HepG2 (cell line): ENCODE results near the gene GREM2.

Experiments used
- CREB1 ChIP-seq, 2 experiments: fragments of 450-650 bp in 1 of 2; IDR thresholded peaks; 2 replicates each; pipeline ENCODE4 v1.6.1; 2016 to 2017; ENCODE audit warnings: control low read depth in 1 of 2, mild to moderate bottlenecking in 1 of 2, missing compliant biosample characterization in 1 of 2, missing genetic modification characterization in 1 of 2
- ERF ChIP-seq: IDR thresholded peaks from 2 replicates; pipeline ENCODE4 v1.6.1; 2018; ENCODE audit warnings: missing biosample characterization, missing genetic modification reagents
- JUNB ChIP-seq: sonication (generic); formaldehyde crosslinking; IDR thresholded peaks from 2 replicates; pipeline ENCODE4 v1.8.0; 2022; ENCODE audit warnings: missing genetic modification reagents, mild to moderate bottlenecking, borderline replicate concordance
- KLF15 ChIP-seq: sonication (generic); formaldehyde crosslinking; IDR thresholded peaks from 2 replicates; pipeline ENCODE4 v1.8.1; 2023; ENCODE audit warnings: borderline replicate concordance, mild to moderate bottlenecking, inconsistent platforms, missing genetic modification reagents, mixed read lengths
- PRPF4 ChIP-seq: fragments of 200-400 bp; formaldehyde crosslinking; IDR thresholded peaks from 2 replicates; pipeline ENCODE4 v1.6.1; 2016; ENCODE audit warnings: low read length, low read depth; ENCODE audit not compliant: poor library complexity, severe bottlenecking
- SMC3 ChIP-seq: IDR thresholded peaks from 2 replicates; pipeline ENCODE4 v1.6.1; 2011; ENCODE audit warnings: low read length, improper control_type of control experiment
- TARDBP ChIP-seq: sonication (generic); formaldehyde crosslinking; IDR thresholded peaks from 2 replicates; pipeline ENCODE4 v1.8.0; 2022; ENCODE audit warnings: mild to moderate bottlenecking, missing genetic modification reagents
- YY1 ChIP-seq: IDR thresholded peaks from 2 replicates; pipeline ENCODE4 v1.6.1; 2011; ENCODE audit warnings: low read length, low read depth, moderate library complexity, mild to moderate bottlenecking; ENCODE audit not compliant: insufficient read depth, insufficient replicate concordance
- ZNF274 ChIP-seq: sonication (generic); formaldehyde crosslinking; IDR thresholded peaks from 2 replicates; pipeline ENCODE4 v1.5.1; 2020; ENCODE audit warnings: mild to moderate bottlenecking, missing genetic modification reagents
- TF ChIP-seq, protein P1 (sequence below): IDR thresholded peaks from 2 replicates; pipeline ENCODE4 v1.6.1; 2012; ENCODE audit warnings: low read length, improper control_type of control experiment
- TF ChIP-seq, protein P2 (sequence below): sonication (generic); formaldehyde crosslinking; IDR thresholded peaks from 2 replicates; pipeline ENCODE4 v1.4.0; 2020; ENCODE audit warnings: missing genetic modification reagents, mild to moderate bottlenecking, borderline replicate concordance
- TF ChIP-seq, protein P3 (sequence below): sonication (generic); formaldehyde crosslinking; IDR thresholded peaks from 2 replicates; pipeline ENCODE4 v1.5.0; 2020; ENCODE audit warnings: mild to moderate bottlenecking, missing genetic modification reagents, moderate library complexity
- TF ChIP-seq, protein P4 (sequence below): sonication (generic); formaldehyde crosslinking; IDR thresholded peaks from 2 replicates; pipeline ENCODE4; 2020; ENCODE audit warnings: missing genetic modification reagents, mild to moderate bottlenecking, borderline replicate concordance

DNA sequence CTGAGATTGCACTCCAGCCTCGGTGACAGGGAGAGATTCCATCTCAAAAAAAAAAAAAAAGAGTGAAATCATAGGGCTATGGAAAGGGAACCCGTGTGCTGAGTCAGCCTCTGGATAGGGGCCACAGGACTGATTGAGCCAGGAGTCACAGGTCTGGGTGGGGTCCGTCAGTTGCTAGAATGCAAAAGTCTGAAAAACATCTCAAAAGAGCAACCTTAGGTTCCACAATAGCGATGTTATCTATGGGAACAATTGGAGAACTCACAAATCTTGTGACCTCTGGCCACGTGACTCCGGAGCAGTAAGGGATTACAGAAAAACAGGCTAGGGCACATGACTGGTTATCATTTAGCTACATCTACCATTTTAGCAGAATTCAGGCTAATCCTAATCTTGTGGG, 32.8 kb upstream of the GREM2 start:
- TF ChIP-seq ZNF274 (CRISPR knock-in tag) (no peak), TARDBP (CRISPR knock-in tag) (no peak), YY1 (no peak), KLF15 (CRISPR knock-in tag) (no peak), SMC3 (no peak), CREB1 (IDR thresholded peaks at IDR 0.05) (no peak), CREB1 (CRISPR knock-in tag; IDR thresholded peaks at IDR 0.05) (no peak), JUNB (CRISPR knock-in tag) (no peak), PRPF4 (no peak), ERF (CRISPR knock-in tag) (no peak)
- TF ChIP-seq, protein P1, sequence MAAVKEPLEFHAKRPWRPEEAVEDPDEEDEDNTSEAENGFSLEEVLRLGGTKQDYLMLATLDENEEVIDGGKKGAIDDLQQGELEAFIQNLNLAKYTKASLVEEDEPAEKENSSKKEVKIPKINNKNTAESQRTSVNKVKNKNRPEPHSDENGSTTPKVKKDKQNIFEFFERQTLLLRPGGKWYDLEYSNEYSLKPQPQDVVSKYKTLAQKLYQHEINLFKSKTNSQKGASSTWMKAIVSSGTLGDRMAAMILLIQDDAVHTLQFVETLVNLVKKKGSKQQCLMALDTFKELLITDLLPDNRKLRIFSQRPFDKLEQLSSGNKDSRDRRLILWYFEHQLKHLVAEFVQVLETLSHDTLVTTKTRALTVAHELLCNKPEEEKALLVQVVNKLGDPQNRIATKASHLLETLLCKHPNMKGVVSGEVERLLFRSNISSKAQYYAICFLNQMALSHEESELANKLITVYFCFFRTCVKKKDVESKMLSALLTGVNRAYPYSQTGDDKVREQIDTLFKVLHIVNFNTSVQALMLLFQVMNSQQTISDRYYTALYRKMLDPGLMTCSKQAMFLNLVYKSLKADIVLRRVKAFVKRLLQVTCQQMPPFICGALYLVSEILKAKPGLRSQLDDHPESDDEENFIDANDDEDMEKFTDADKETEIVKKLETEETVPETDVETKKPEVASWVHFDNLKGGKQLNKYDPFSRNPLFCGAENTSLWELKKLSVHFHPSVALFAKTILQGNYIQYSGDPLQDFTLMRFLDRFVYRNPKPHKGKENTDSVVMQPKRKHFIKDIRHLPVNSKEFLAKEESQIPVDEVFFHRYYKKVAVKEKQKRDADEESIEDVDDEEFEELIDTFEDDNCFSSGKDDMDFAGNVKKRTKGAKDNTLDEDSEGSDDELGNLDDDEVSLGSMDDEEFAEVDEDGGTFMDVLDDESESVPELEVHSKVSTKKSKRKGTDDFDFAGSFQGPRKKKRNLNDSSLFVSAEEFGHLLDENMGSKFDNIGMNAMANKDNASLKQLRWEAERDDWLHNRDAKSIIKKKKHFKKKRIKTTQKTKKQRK: no peak
- TF ChIP-seq, protein P2, sequence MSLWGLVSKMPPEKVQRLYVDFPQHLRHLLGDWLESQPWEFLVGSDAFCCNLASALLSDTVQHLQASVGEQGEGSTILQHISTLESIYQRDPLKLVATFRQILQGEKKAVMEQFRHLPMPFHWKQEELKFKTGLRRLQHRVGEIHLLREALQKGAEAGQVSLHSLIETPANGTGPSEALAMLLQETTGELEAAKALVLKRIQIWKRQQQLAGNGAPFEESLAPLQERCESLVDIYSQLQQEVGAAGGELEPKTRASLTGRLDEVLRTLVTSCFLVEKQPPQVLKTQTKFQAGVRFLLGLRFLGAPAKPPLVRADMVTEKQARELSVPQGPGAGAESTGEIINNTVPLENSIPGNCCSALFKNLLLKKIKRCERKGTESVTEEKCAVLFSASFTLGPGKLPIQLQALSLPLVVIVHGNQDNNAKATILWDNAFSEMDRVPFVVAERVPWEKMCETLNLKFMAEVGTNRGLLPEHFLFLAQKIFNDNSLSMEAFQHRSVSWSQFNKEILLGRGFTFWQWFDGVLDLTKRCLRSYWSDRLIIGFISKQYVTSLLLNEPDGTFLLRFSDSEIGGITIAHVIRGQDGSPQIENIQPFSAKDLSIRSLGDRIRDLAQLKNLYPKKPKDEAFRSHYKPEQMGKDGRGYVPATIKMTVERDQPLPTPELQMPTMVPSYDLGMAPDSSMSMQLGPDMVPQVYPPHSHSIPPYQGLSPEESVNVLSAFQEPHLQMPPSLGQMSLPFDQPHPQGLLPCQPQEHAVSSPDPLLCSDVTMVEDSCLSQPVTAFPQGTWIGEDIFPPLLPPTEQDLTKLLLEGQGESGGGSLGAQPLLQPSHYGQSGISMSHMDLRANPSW (CRISPR knock-in tag): no peak
- TF ChIP-seq, protein P3, sequence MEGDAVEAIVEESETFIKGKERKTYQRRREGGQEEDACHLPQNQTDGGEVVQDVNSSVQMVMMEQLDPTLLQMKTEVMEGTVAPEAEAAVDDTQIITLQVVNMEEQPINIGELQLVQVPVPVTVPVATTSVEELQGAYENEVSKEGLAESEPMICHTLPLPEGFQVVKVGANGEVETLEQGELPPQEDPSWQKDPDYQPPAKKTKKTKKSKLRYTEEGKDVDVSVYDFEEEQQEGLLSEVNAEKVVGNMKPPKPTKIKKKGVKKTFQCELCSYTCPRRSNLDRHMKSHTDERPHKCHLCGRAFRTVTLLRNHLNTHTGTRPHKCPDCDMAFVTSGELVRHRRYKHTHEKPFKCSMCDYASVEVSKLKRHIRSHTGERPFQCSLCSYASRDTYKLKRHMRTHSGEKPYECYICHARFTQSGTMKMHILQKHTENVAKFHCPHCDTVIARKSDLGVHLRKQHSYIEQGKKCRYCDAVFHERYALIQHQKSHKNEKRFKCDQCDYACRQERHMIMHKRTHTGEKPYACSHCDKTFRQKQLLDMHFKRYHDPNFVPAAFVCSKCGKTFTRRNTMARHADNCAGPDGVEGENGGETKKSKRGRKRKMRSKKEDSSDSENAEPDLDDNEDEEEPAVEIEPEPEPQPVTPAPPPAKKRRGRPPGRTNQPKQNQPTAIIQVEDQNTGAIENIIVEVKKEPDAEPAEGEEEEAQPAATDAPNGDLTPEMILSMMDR: no peak
- TF ChIP-seq, protein P4, sequence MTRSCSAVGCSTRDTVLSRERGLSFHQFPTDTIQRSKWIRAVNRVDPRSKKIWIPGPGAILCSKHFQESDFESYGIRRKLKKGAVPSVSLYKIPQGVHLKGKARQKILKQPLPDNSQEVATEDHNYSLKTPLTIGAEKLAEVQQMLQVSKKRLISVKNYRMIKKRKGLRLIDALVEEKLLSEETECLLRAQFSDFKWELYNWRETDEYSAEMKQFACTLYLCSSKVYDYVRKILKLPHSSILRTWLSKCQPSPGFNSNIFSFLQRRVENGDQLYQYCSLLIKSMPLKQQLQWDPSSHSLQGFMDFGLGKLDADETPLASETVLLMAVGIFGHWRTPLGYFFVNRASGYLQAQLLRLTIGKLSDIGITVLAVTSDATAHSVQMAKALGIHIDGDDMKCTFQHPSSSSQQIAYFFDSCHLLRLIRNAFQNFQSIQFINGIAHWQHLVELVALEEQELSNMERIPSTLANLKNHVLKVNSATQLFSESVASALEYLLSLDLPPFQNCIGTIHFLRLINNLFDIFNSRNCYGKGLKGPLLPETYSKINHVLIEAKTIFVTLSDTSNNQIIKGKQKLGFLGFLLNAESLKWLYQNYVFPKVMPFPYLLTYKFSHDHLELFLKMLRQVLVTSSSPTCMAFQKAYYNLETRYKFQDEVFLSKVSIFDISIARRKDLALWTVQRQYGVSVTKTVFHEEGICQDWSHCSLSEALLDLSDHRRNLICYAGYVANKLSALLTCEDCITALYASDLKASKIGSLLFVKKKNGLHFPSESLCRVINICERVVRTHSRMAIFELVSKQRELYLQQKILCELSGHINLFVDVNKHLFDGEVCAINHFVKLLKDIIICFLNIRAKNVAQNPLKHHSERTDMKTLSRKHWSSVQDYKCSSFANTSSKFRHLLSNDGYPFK (CRISPR knock-in tag): no peak
